HCT116 (cell line): ENCODE results near the gene TFEB. TPM values are rescaled to one million over a fixed set of nuclear protein-coding genes. Genes with fewer than 3 reads are reported as not detected.

Source experiments
- ATAC-seq: fragments of 200-7000 bp; cut with Tn5 transposase; 2 replicates; pipeline ENCODE4 v1.9.1; 2020; ENCODE audit warnings: mild to moderate bottlenecking, moderate library complexity
- BruUV-seq: library from RNA; stranded (reverse); fragments of 400-500 nt; replicated peaks from 2 replicates; lab custom pipeline; 2021; lab: Mats Ljungman, UMichigan
- CTCF ChIA-PET: fragments of 300-600 bp; sonication (Branson Sonifier 250); formaldehyde crosslinking; loops from one replicate; lab custom pipeline; 2021; ENCODE audit warnings: antibody characterized with exemption; lab: Charles Lee
- POLR2A ChIA-PET: fragments of 300-600, 350-600 bp; sonication (Branson Sonifier 250); formaldehyde crosslinking; loops from one replicate; lab custom pipeline; 2021; ENCODE audit warnings: antibody characterized with exemption; lab: Charles Lee
- RAD21 ChIA-PET, 2 experiments: fragments of 300-600 bp; sonication (Branson Sonifier 250); formaldehyde crosslinking; loops; one replicate each; lab custom pipeline; 2023; ENCODE audit warnings: low total read pairs in 2 of 2; ENCODE audit not compliant: uncharacterized antibody in 2 of 2, unreplicated experiment in 2 of 2, low non-redundant PET in 1 of 2; lab: Charles Lee
- DNase-seq: peaks from one replicate; pipeline ENCODE4 v3.0.0-alpha.2; 2010; ENCODE audit warnings: low read depth, low spot score
- H2AFZ ChIP-seq: fragments of 200-600 bp; shearing (Covaris generic), sonication (generic); 2 replicates; pipeline ENCODE4 v1.6.1; 2017; ENCODE audit warnings: low read depth, mixed run types, mixed read lengths, antibody characterized with exemption, low read length; ENCODE audit not compliant: poor library complexity, severe bottlenecking
- H3K27ac ChIP-seq: 2 replicates; pipeline ENCODE4 v1.5.1; 2012; ENCODE audit warnings: low read depth, low read length
- H3K27me3 ChIP-seq: fragments of 200-600 bp; sonication (generic); 2 replicates; pipeline ENCODE4 v1.6.1; 2016; ENCODE audit warnings: mixed run types, low read length, mixed read lengths; ENCODE audit not compliant: insufficient read depth
- H3K36me3 ChIP-seq, 2 experiments: fragments of 200-500 bp in 1 of 2; fragments of 200-600 bp in 1 of 2; sonication (Bioruptor generic) in 1 of 2; sonication (generic) in 1 of 2; 2 replicates each; pipeline versions ENCODE4 v1.5.1 to v1.6.1; 2014 to 2016; ENCODE audit warnings: low read length in 2 of 2, inconsistent platforms in 1 of 2, mixed read lengths in 1 of 2, mixed run types in 1 of 2; ENCODE audit not compliant: insufficient read depth in 2 of 2, control insufficient read depth in 1 of 2
- H3K4me1 ChIP-seq, 2 experiments: fragments of 200-600 bp in 1 of 2; sonication (generic) in 1 of 2; 2 replicates each; pipeline versions ENCODE4 v1.5.1 to v1.6.1; 2012 to 2017; ENCODE audit warnings: low read length in 2 of 2, inconsistent platforms in 1 of 2, mild to moderate bottlenecking in 1 of 2, mixed read lengths in 1 of 2, mixed run types in 1 of 2, moderate library complexity in 1 of 2; ENCODE audit not compliant: insufficient read depth in 2 of 2, control insufficient read depth in 1 of 2
- H3K4me2 ChIP-seq: fragments of 200-600 bp; sonication (generic); 2 replicates; pipeline ENCODE4 v1.6.1; 2017; ENCODE audit warnings: mixed run types, low read length, mixed read lengths
- H3K4me3 ChIP-seq, 2 experiments: fragments of 200-600 bp in 1 of 2; sonication (generic) in 1 of 2; replicated peaks in 1 of 2; 2 replicates each; pipeline ENCODE4 v1.5.1; 2011 to 2016; ENCODE audit warnings: low read length in 2 of 2, control low read depth in 1 of 2, low read depth in 1 of 2, mild to moderate bottlenecking in 1 of 2, mixed read lengths in 1 of 2, mixed run types in 1 of 2
- H3K79me2 ChIP-seq: fragments of 200-600 bp; sonication (generic); 2 replicates; pipeline ENCODE4 v1.6.1; 2017; ENCODE audit warnings: mild to moderate bottlenecking, mixed run types, low read length, moderate library complexity, mixed read lengths; ENCODE audit not compliant: insufficient read depth
- H3K9ac ChIP-seq: fragments of 200-600 bp; sonication (generic); 2 replicates; pipeline ENCODE4 v1.6.1; 2016; ENCODE audit warnings: low read length, mixed read lengths
- H3K9me2 ChIP-seq: fragments of 200-600 bp; sonication (generic), shearing (Covaris generic); 2 replicates; pipeline ENCODE4 v1.6.1; 2017; ENCODE audit warnings: mixed run types, mild to moderate bottlenecking, moderate library complexity; ENCODE audit not compliant: insufficient read depth
- H3K9me3 ChIP-seq, 2 experiments: fragments of 200-500 bp in 1 of 2; fragments of 200-600 bp in 1 of 2; sonication (Bioruptor generic) in 1 of 2; sonication (generic) in 1 of 2; 2 replicates each; pipeline ENCODE4 v1.6.1; 2014 to 2017; ENCODE audit warnings: low read length in 2 of 2, mixed read lengths in 2 of 2, inconsistent platforms in 1 of 2, low read depth in 1 of 2, mild to moderate bottlenecking in 1 of 2, mixed run types in 1 of 2, moderate library complexity in 1 of 2; ENCODE audit not compliant: control insufficient read depth in 1 of 2, insufficient read depth in 1 of 2
- H4K20me1 ChIP-seq: fragments of 200-600 bp; sonication (generic), shearing (Covaris generic); 2 replicates; pipeline ENCODE4 v1.6.1; 2017; ENCODE audit warnings: mixed run types, mild to moderate bottlenecking, moderate library complexity; ENCODE audit not compliant: insufficient read depth
- CEBPB ChIP-seq: IDR thresholded peaks from 2 replicates; pipeline ENCODE4 v1.6.1; 2012; ENCODE audit warnings: low read depth
- EGR1 ChIP-seq: IDR thresholded peaks from 2 replicates; pipeline ENCODE4 v1.6.1; 2012; ENCODE audit warnings: low read depth
- ELF1 ChIP-seq: IDR thresholded peaks from 2 replicates; pipeline ENCODE4 v1.6.1; 2012; ENCODE audit warnings: low read depth, borderline replicate concordance
- FOSL1 ChIP-seq: IDR thresholded peaks from 2 replicates; pipeline ENCODE4 v1.6.1; 2012; ENCODE audit warnings: low read depth
- MAX ChIP-seq: IDR thresholded peaks from 2 replicates; pipeline ENCODE4 v1.6.1; 2012
- SP1 ChIP-seq: IDR thresholded peaks from 2 replicates; pipeline ENCODE4 v1.6.1; 2012; ENCODE audit warnings: low read depth
- intact Hi-C: fragments of 100-400 bp; cut with micrococcal nuclease; formaldehyde crosslinking; loops from 2 replicates; pipeline ENCODE4 v1.10.0; 2022
- total RNA-seq: library from RNA; stranded (reverse); gene quantifications from one replicate; pipeline ENCODE4 v1.2.1, GENCODE V29; 2021; ENCODE audit not compliant: unreplicated experiment

The TFEB gene
- total RNA-seq, 1 experiment from 2014 or later: 4.8 TPM

- no peaks in the 10 kb centered on the region for H4K20me1 ChIP-seq
- no TSS peak for BruUV-seq
- no peak overlapping the region for H3K4me2 ChIP-seq
- ChIA-PET CTCF (no interaction called here), RAD21 (no interaction called here), POLR2A (no interaction called here)
- no peak for TF ChIP-seq SP1
- no peak for TF ChIP-seq CEBPB
- no peak for TF ChIP-seq ELF1
- no peak for DNase-seq
- H3K9me2 ChIP-seq: no peaks in the 10 kb centered on the region
- no peaks in the 10 kb centered on the region for H3K27me3 ChIP-seq
- H3K9ac ChIP-seq: no peak overlapping the region
- intact Hi-C loops: no loop called here
- no peak overlapping the region for H2AFZ ChIP-seq
- no peak for ATAC-seq
- peaks cover 13 to 26% of the 10 kb centered on the region in 2 experiments for H3K4me1 ChIP-seq
- no peak overlapping the region for H3K27ac ChIP-seq
- H3K79me2 ChIP-seq: peaks cover 10% of the 10 kb centered on the region; the same call in 1 of the 2 replicates
- H3K36me3 ChIP-seq: 0 out of 4 replicates have a peak, but pooled peaks cover 0 to 3% of the 10 kb centered on the region in 2 experiments
- H3K4me3 ChIP-seq: no peak overlapping the region
- H3K9me3 ChIP-seq: no peaks in the 10 kb centered on the region
Observed at GRCh38 chr6:41641352-41641925, 94.0 kb downstream of the TFEB start.

GRCh38 chr6:41640426-41640825 is 95.0 kb downstream of the TFEB start:
- H3K9ac ChIP-seq: no peak overlapping the region
- H3K4me1 ChIP-seq: peaks cover 21 to 35% of the 10 kb centered on the region in 2 experiments
- ChIA-PET CTCF (no interaction called here), RAD21 (no interaction called here), POLR2A (no interaction called here)
- no peak for DNase-seq
- H3K4me3 ChIP-seq: no peak overlapping the region
- no peak overlapping the region for H3K4me2 ChIP-seq
- H2AFZ ChIP-seq: no peak overlapping the region
- intact Hi-C loops: no loop called here
- no peak overlapping the region for H3K27ac ChIP-seq
- ATAC-seq: no peak
- no peaks in the 10 kb centered on the region for H3K27me3 ChIP-seq
- no peaks in the 10 kb centered on the region for H3K9me2 ChIP-seq
- H3K79me2 ChIP-seq: peaks cover 10% of the 10 kb centered on the region; the same call in 1 of the 2 replicates
- TF ChIP-seq FOSL1: no peak
- no peak for TF ChIP-seq EGR1
- TF ChIP-seq SP1: no peak
- no peak for TF ChIP-seq MAX
- no peak for TF ChIP-seq ELF1
- no TSS peak for BruUV-seq
- H3K9me3 ChIP-seq: no peaks in the 10 kb centered on the region
- no peaks in the 10 kb centered on the region for H3K36me3 ChIP-seq
- no peaks in the 10 kb centered on the region for H4K20me1 ChIP-seq
